AG04450 (cell line): Measurements from ENCODE around the gene BDH2. TPM values are rescaled to one million over a fixed set of nuclear protein-coding genes. Genes with fewer than 3 reads are reported as not detected.

Source experiments
- CTCF ChIA-PET: fragments of 300-600, 350-600 bp; formaldehyde crosslinking; extraction: SDS; loops from one replicate; lab custom pipeline; 2022; ENCODE audit warnings: antibody characterized with exemption, inconsistent platforms; lab: Charles Lee
- POLR2A ChIA-PET: fragments of 350-600 bp; formaldehyde crosslinking; extraction: SDS; loops from one replicate; lab custom pipeline; 2021; ENCODE audit warnings: antibody characterized with exemption, inconsistent platforms; lab: Yijun Ruan, JAX
- DNase-seq: peaks from one replicate; pipeline ENCODE4 v3.0.0-alpha.2; 2011; ENCODE audit warnings: low read depth, low spot score
- H3K27ac ChIP-seq: one replicate; pipeline ENCODE4 v1.5.1; 2012; ENCODE audit warnings: low read depth, low read length, control low read depth
- H3K27me3 ChIP-seq: one replicate; pipeline ENCODE4 v1.6.0; 2012; ENCODE audit warnings: low read length; ENCODE audit not compliant: control insufficient read depth, insufficient read depth
- H3K4me3 ChIP-seq: 2 replicates; pipeline ENCODE4 v1.5.1; 2011; ENCODE audit warnings: mild to moderate bottlenecking, low read depth, low read length, control low read depth
- H3K9me3 ChIP-seq: 2 replicates; pipeline ENCODE4 v1.5.1; 2012; ENCODE audit warnings: low read length; ENCODE audit not compliant: control insufficient read depth, insufficient read depth
- polyA plus RNA-seq: library from polyadenylated mRNA; depleted of rRNA; stranded (reverse); fragments of >200 nt; gene quantifications from 2 replicates; pipeline ENCODE4 v1.2.3, GENCODE V29; 2011
- TF ChIP-seq, protein P1 (sequence below): IDR thresholded peaks from 2 replicates; pipeline ENCODE4 v1.5.1; 2011; ENCODE audit warnings: low read depth, low read length, control low read depth, inconsistent platforms

The BDH2 gene
- polyA plus RNA-seq, 1 experiment, result 109 TPM

GRCh38 chr4:103052779-103053178 is 46.9 kb downstream of the BDH2 start:
- TF ChIP-seq, protein P1, sequence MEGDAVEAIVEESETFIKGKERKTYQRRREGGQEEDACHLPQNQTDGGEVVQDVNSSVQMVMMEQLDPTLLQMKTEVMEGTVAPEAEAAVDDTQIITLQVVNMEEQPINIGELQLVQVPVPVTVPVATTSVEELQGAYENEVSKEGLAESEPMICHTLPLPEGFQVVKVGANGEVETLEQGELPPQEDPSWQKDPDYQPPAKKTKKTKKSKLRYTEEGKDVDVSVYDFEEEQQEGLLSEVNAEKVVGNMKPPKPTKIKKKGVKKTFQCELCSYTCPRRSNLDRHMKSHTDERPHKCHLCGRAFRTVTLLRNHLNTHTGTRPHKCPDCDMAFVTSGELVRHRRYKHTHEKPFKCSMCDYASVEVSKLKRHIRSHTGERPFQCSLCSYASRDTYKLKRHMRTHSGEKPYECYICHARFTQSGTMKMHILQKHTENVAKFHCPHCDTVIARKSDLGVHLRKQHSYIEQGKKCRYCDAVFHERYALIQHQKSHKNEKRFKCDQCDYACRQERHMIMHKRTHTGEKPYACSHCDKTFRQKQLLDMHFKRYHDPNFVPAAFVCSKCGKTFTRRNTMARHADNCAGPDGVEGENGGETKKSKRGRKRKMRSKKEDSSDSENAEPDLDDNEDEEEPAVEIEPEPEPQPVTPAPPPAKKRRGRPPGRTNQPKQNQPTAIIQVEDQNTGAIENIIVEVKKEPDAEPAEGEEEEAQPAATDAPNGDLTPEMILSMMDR, result no peak
- CTCF ChIA-PET, result no interaction called here
- POLR2A ChIA-PET, result no interaction called here

DNA sequence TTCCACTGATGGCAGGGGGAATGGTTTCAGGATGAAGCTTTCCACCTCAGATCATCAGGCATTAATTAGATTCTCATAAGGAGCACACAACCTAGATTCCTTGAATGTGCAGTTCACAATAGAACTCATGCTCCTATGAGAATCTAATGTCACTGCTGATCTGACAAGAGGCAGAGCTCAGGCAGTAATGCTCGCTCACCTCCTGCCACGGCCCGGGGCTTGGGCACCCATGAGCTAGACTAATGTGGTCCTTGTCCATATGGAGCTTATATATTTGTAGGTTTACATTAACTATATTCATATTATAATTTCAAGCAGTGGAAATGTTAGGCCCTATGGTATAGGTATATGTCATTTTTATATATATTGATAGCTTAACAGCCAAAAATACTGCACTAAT is 47.5 kb downstream of the BDH2 start:
- Histone ChIP-seq H3K27me3 (no peaks in the 10 kb centered on the region), H3K9me3 (no peaks in the 10 kb centered on the region), H3K27ac (no peak overlapping the region), H3K4me3 (no peak overlapping the region)
- ChIA-PET POLR2A (no interaction called here), CTCF (interaction anchor here (0.7 to 3.8 kb wide), 3 partner anchors 40 to 662 kb away, joined by 3 to 13 read pairs (median 4); no protein-coding TSS in a partner anchor)
- TF ChIP-seq, protein P1, result no peak
- no peak for DNase-seq

More at GRCh38 chr4:103052779-103053178, 46.9 kb downstream of the BDH2 start:
- H3K27me3 ChIP-seq, result no peaks in the 10 kb centered on the region
- no peak overlapping the region for H3K27ac ChIP-seq
- H3K9me3 ChIP-seq, result no peaks in the 10 kb centered on the region
- no peak for DNase-seq
- H3K4me3 ChIP-seq, result no peak overlapping the region

- ChIA-PET POLR2A (no interaction called here), CTCF (interaction anchor here (0.6 to 3.8 kb wide), 3 partner anchors 19 to 620 kb away, joined by 5 to 13 read pairs (median 5); no protein-coding TSS in a partner anchor)
- Histone ChIP-seq H3K27me3 (no peaks in the 10 kb centered on the region), H3K4me3 (no peak overlapping the region), H3K9me3 (no peaks in the 10 kb centered on the region), H3K27ac (no peak overlapping the region)
- TF ChIP-seq, protein P1, result no peak
- DNase-seq, result no peak
Observed at GRCh38 chr4:103050736-103051436, 48.7 kb downstream of the BDH2 start.

DNA sequence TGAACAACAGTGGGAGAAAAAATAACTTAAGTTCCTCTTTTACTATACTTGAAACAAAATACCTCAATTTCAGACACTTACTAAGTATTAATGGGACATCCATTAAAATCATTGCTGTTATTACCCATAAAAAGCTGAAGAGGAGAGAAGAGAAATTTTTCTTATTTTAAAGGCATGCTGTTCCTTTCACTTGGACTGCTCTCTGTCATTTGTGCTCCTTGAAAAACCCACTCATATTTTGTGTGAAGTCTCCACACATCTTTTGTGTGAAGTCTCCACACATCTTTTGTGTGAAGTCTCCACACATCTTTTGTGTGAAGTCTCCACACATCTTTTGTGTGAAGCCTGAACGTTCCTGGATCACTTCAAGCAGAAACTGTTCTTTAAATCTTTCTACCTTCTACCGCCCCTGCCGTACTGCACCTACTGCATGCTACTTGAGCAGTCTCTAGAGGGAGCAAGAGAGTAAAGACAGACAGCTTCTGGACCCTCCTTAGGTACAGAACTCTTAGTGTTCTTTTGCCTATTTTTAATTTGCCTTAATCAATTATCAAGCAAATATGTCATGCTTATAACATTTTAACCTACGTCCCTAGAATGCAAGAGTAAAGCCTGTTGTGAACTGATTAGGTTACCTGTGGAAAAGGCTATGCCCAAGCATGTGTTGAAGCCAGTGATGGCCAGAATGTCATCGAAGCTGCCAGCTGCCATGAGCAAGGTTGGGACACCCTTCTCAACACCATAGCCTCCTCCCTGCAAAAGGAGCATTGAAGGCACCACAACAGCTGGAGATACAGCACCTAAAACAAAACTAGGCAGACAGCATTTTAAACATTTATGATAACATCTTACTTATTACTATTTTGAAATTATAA is 53.0 kb downstream of the BDH2 start:
- TF ChIP-seq, protein P1, result peak; percentile 79
- DNase-seq, result no peak
- H3K27me3 ChIP-seq, result no peaks in the 10 kb centered on the region
- ChIA-PET POLR2A (no interaction called here), CTCF (interaction anchor here (0.6 to 5.3 kb wide), 12 partner anchors 9 to 358 kb away, joined by 3 to 44 read pairs (median 4); no protein-coding TSS in a partner anchor)
- H3K9me3 ChIP-seq, result no peaks in the 10 kb centered on the region
- no peak overlapping the region for H3K27ac ChIP-seq
- no peak overlapping the region for H3K4me3 ChIP-seq
